HepG2 (cell line): ENCODE results near the gene PTPN18. TPM values are rescaled to one million over a fixed set of nuclear protein-coding genes. Genes with fewer than 3 reads are reported as not detected.

Source experiments
- ATAC-seq: fragments of 200-7000 bp; cut with Tn5 transposase; 3 replicates; pipeline ENCODE4 v1.9.1; 2020; ENCODE audit warnings: mild to moderate bottlenecking, moderate library complexity
- BruUV-seq: library from RNA; stranded (reverse); fragments of 400-500 nt; replicated peaks from 2 replicates; lab custom pipeline; 2021; lab: Mats Ljungman, UMichigan
- CTCF ChIA-PET: fragments of 300-600 bp; formaldehyde crosslinking; extraction: SDS; loops from one replicate; lab custom pipeline; 2021; ENCODE audit warnings: low total read pairs, inconsistent platforms, low intra/inter-chr PET ratio; lab: Yijun Ruan, JAX
- POLR2A ChIA-PET: fragments of 350-600 bp; sonication (Branson Sonifier 250); formaldehyde crosslinking; loops from one replicate; lab custom pipeline; 2020; ENCODE audit warnings: antibody characterized with exemption, inconsistent platforms; lab: Yijun Ruan, JAX
- DNase-seq: peaks from one replicate; pipeline ENCODE4 v3.0.0-alpha.2; 2015; ENCODE audit warnings: low spot score
- FAIRE-seq: peaks from 3 replicates; lab custom pipeline; 2011; peaks lifted over from hg19 to GRCh38; lab: Jason Lieb, UNC
- H2AFZ ChIP-seq: one replicate; pipeline ENCODE4 v1.6.1; 2011; ENCODE audit warnings: low read length, inconsistent platforms
- H3K27ac ChIP-seq: fragments of 300-600 bp; 3 replicates; pipeline ENCODE4 v1.8.0; 2011; ENCODE audit warnings: mixed run types, mild to moderate bottlenecking, mixed read lengths, low read length, inconsistent platforms; ENCODE audit not compliant: insufficient read depth; ENCODE audit errors: extremely low read length
- H3K27me3 ChIP-seq, 2 experiments: fragments of 200-600 bp in 1 of 2; 2 replicates in 1 of 2; 3 replicates in 1 of 2; pipeline versions ENCODE4 v1.6.0 to v1.8.0; 2011; ENCODE audit warnings: low read length in 2 of 2, mild to moderate bottlenecking in 2 of 2, moderate library complexity in 2 of 2, inconsistent platforms in 1 of 2; ENCODE audit not compliant: insufficient read depth in 2 of 2, control insufficient read depth in 1 of 2
- H3K36me3 ChIP-seq, 2 experiments: fragments of 200-600 bp in 1 of 2; replicated peaks in 1 of 2; 2 replicates in 1 of 2; 3 replicates in 1 of 2; pipeline versions ENCODE4 v1.5.1 to v1.8.0; 2011; ENCODE audit warnings: low read length in 2 of 2, inconsistent platforms in 1 of 2; ENCODE audit not compliant: insufficient read depth in 2 of 2, control insufficient read depth in 1 of 2
- H3K4me1 ChIP-seq: 2 replicates; pipeline ENCODE4 v1.5.1; 2012; ENCODE audit warnings: low read length, inconsistent platforms; ENCODE audit not compliant: insufficient read depth
- H3K4me2 ChIP-seq: 2 replicates; pipeline ENCODE4 v1.6.0; 2011; ENCODE audit warnings: low read depth, low read length, inconsistent platforms
- H3K4me3 ChIP-seq, 3 experiments: fragments of 200-600 bp in 1 of 3; sonication (generic), shearing (Covaris generic) in 1 of 3; replicated peaks in 1 of 3; 2 replicates each; pipeline ENCODE4 v1.5.1; 2011 to 2016; ENCODE audit warnings: low read length in 3 of 3, inconsistent platforms in 2 of 3, low read depth in 2 of 3, mild to moderate bottlenecking in 2 of 3, control low read depth in 1 of 3, mixed read lengths in 1 of 3; ENCODE audit not compliant: insufficient read depth in 1 of 3
- H3K79me2 ChIP-seq: one replicate; pipeline ENCODE4 v1.6.1; 2011; ENCODE audit warnings: low read length, inconsistent platforms; ENCODE audit not compliant: insufficient read depth
- H3K9ac ChIP-seq: 2 replicates; pipeline ENCODE4 v1.6.0; 2011; ENCODE audit warnings: mild to moderate bottlenecking, low read depth, low read length, inconsistent platforms; ENCODE audit not compliant: insufficient read depth
- H3K9me3 ChIP-seq: 2 replicates; pipeline ENCODE4 v1.5.1; 2012; ENCODE audit warnings: mild to moderate bottlenecking, low read length
- H4K20me1 ChIP-seq: 2 replicates; pipeline ENCODE4 v1.6.0; 2011; ENCODE audit warnings: inconsistent platforms, mild to moderate bottlenecking, low read length, moderate library complexity; ENCODE audit not compliant: insufficient read depth
- CBFB ChIP-seq: sonication (generic); formaldehyde crosslinking; IDR thresholded peaks from 2 replicates; pipeline ENCODE4 v1.4.0; 2020; ENCODE audit warnings: missing genetic modification reagents
- E2F2 ChIP-seq: sonication (generic); formaldehyde crosslinking; IDR thresholded peaks from 2 replicates; pipeline ENCODE4 v1.4.0; 2020; ENCODE audit warnings: missing genetic modification reagents, borderline replicate concordance
- EED ChIP-seq: sonication (generic); formaldehyde crosslinking; IDR thresholded peaks from 2 replicates; pipeline ENCODE4 v1.5.0; 2020; ENCODE audit warnings: mild to moderate bottlenecking, missing genetic modification reagents
- NPAS2 ChIP-seq: sonication (generic); formaldehyde crosslinking; IDR thresholded peaks from 2 replicates; pipeline ENCODE4 v1.8.0; 2022; ENCODE audit warnings: mild to moderate bottlenecking, missing genetic modification reagents, borderline replicate concordance
- SP1 ChIP-seq, 2 experiments: fragments of 450-650 bp in 1 of 2; sonication (generic) in 1 of 2; formaldehyde crosslinking in 1 of 2; IDR thresholded peaks; 2 replicates each; pipeline versions ENCODE4 v1.4.0 to v1.6.1; 2016 to 2020; ENCODE audit warnings: missing genetic modification reagents in 1 of 2
- TBP ChIP-seq: sonication (generic); formaldehyde crosslinking; IDR thresholded peaks from 2 replicates; pipeline ENCODE4 v1.5.0; 2020; ENCODE audit warnings: missing genetic modification reagents
- TP53 ChIP-seq: sonication (generic); formaldehyde crosslinking; conservative IDR thresholded peaks from 2 replicates; pipeline ENCODE4 v1.4.0; 2020; ENCODE audit warnings: missing genetic modification reagents
- ZFP82 ChIP-seq: sonication (generic); formaldehyde crosslinking; IDR thresholded peaks from 2 replicates; pipeline ENCODE4 v1.5.1; 2020; ENCODE audit warnings: mild to moderate bottlenecking, missing genetic modification reagents, borderline replicate concordance
- ZMYM4 ChIP-seq: sonication (generic); formaldehyde crosslinking; IDR thresholded peaks from 2 replicates; pipeline ENCODE4 v1.8.1; 2023; ENCODE audit warnings: mild to moderate bottlenecking, missing genetic modification reagents
- ZNF781 ChIP-seq: sonication (generic); formaldehyde crosslinking; IDR thresholded peaks from 2 replicates; pipeline ENCODE4 v1.5.1; 2020; ENCODE audit warnings: borderline replicate concordance, mild to moderate bottlenecking, missing genetic modification reagents; ENCODE audit errors: not compliant biosample characterization
- WGBS: methylation state at CpG from one replicate; pipeline ENCODE4 v1.1.6; 2017; ENCODE audit warnings: low lambda C conversion rate; 5-methylcytosine and 5-hydroxymethylcytosine counted together
- in situ Hi-C: cut with HindIII; loops from 2 replicates; pipeline ENCODE4 v1.10.0; 2017; ENCODE audit warnings: low pct_unique_long_range_greater_than_20kb; ENCODE audit not compliant: extremely low pct_ligation_motif_present
- intact Hi-C: fragments of 100-400 bp; cut with micrococcal nuclease; formaldehyde crosslinking; loops from one replicate; pipeline ENCODE4 v1.10.0; 2022; ENCODE audit not compliant: unreplicated experiment
- polyA plus RNA-seq, 8 experiments: library from polyadenylated mRNA; depleted of rRNA in 3 of 8; stranded (reverse) in 7 of 8; unstranded in 1 of 8; fragments of >200 nt; fragmentation: Illumina TruSeq in 4 of 8; extraction: Trizol in 4 of 8; gene quantifications; 2 replicates each; pipeline versions ENCODE4 v1.2.1 to v1.2.3, GENCODE V29; 2011 to 2016; ENCODE audit warnings: low read depth in 4 of 8, missing spikeins in 1 of 8, mixed read lengths in 1 of 8; ENCODE audit not compliant: insufficient read depth in 1 of 8
- total RNA-seq, 5 experiments: library from RNA; depleted of rRNA; stranded (reverse); fragments of >200 nt; fragmentation: Illumina TruSeq; extraction: Trizol; gene quantifications; 2 replicates each; pipeline ENCODE4 v1.2.3, GENCODE V29; 2016; ENCODE audit warnings: low read depth in 1 of 5

The PTPN18 gene
- total and polyA plus RNA-seq, 2 of the 13 experiments (the other 11 are each of a cell fraction or from before 2014, with no cell fraction given) = 14.8 to 39.6 TPM

- intact Hi-C loops = no loop called here
- Histone ChIP-seq H3K9ac (no peak overlapping the region), H3K9me3 (no peaks in the 10 kb centered on the region), H4K20me1 (no peaks in the 10 kb centered on the region), H3K79me2 (no peaks in the 10 kb centered on the region), H3K4me1 (peaks cover 31% of the 10 kb centered on the region), H3K36me3 (no peaks in the 10 kb centered on the region), H3K27ac (no peak overlapping the region), H3K27me3 (peaks cover 2 to 13% of the 10 kb centered on the region in 2 experiments; a peak in 2 of 5 replicates), H3K4me2 (no peak overlapping the region), H2AFZ (no peak overlapping the region), H3K4me3 (no peak overlapping the region)
- ATAC-seq = no peak
- no peak for FAIRE-seq
- 31% methylated on average over 6 of the region's 6 CpGs for WGBS
- in situ Hi-C loops = no loop called here
- ChIA-PET CTCF (no interaction called here), POLR2A (no interaction called here)
- no TSS peak for BruUV-seq
- TF ChIP-seq ZFP82 (CRISPR knock-in tag) = no peak
- TF ChIP-seq E2F2 (CRISPR knock-in tag) = no peak
- no peak for DNase-seq
Observed at GRCh38 chr2:130389358-130389757, 33.5 kb downstream of the PTPN18 start.

GRCh38 chr2:130389783-130390182 is 33.9 kb downstream of the PTPN18 start:
- Histone ChIP-seq H3K4me2 (no peak overlapping the region), H3K9me3 (no peaks in the 10 kb centered on the region), H3K27me3 (peaks cover 2 to 13% of the 10 kb centered on the region in 2 experiments; a peak in 2 of 5 replicates), H3K4me3 (no peak overlapping the region), H3K4me1 (peaks cover 31% of the 10 kb centered on the region), H3K79me2 (no peaks in the 10 kb centered on the region), H2AFZ (no peak overlapping the region), H3K9ac (no peak overlapping the region), H4K20me1 (no peaks in the 10 kb centered on the region), H3K36me3 (no peaks in the 10 kb centered on the region), H3K27ac (no peak overlapping the region)
- WGBS = 55% methylated on average over 3 of the region's 3 CpGs
- FAIRE-seq (no peak), DNase-seq (no peak), ATAC-seq (no peak)
- in situ Hi-C loops (no loop called here), intact Hi-C loops (loop anchor here (2.0 to 5.0 kb wide), 2 partner anchors 32 to 53 kb away; partner anchors contain the start of gene PTPN18)
- TF ChIP-seq ZMYM4 (CRISPR knock-in tag) = no peak
- no peak for TF ChIP-seq ZNF781 (CRISPR knock-in tag)
- no peak for TF ChIP-seq TBP
- no peak for TF ChIP-seq SP1 (IDR thresholded peaks at IDR 0.05)
- no peak for TF ChIP-seq SP1 (CRISPR knock-in tag; IDR thresholded peaks at IDR 0.05)
- TF ChIP-seq TP53 (CRISPR knock-in tag) = no peak
- TF ChIP-seq CBFB = no peak
- TF ChIP-seq EED (CRISPR knock-in tag) = no peak
- TF ChIP-seq NPAS2 (CRISPR knock-in tag) = no peak
- no TSS peak for BruUV-seq
- POLR2A ChIA-PET = interaction anchor here (0.6 kb wide), 1 partner anchor 53 kb away, joined by 4 read pairs; no protein-coding TSS in a partner anchor
- CTCF ChIA-PET = no interaction called here
